ENCODE results near the gene AFTPH.

The AFTPH gene

GRCh38 chr2:64568836-64569235 is 44.7 kb downstream of the AFTPH start:
- Histone ChIP-seq H3K9me3 (ENCODE audit: insufficient read depth, low read length) (no peaks in the 10 kb centered on the region), H3K9me2 (replicated peaks; ENCODE audit: insufficient read depth, low read length) (no peaks in the 10 kb centered on the region), H4K20me1 (ENCODE audit: low read depth, low read length) (no peaks in the 10 kb centered on the region), H3K27ac (ENCODE audit: low read depth, low read length) (no peak overlapping the region), H3F3A (ENCODE audit: insufficient read depth) (no peaks in the 10 kb centered on the region), H3K4me3 (ENCODE audit: insufficient read depth, low read length, poor library complexity, severe bottlenecking) (no peak overlapping the region), H3K9ac (ENCODE audit: low read length) (no peak overlapping the region), H2AFZ (ENCODE audit: low read depth, low read length, severe bottlenecking) (no peak overlapping the region), H3K27me3 (ENCODE audit: low read length) (no peaks in the 10 kb centered on the region), H3K4me2 (ENCODE audit: low read depth, low read length, poor library complexity, severe bottlenecking) (no peak overlapping the region), H3K79me2 (ENCODE audit: insufficient read depth, low read length) (peaks cover 14% of the 10 kb centered on the region; the same call in 1 of the 2 replicates), H3K36me3 (ENCODE audit: low read length) (peaks cover 16% of the 10 kb centered on the region)
- TF ChIP-seq EZH2phosphoT487 (conservative IDR thresholded peaks at IDR 0.05; ENCODE audit: low read length) (no peak), CTCF (IDR thresholded peaks at IDR 0.05; ENCODE audit: insufficient read depth, low read length, poor library complexity, severe bottlenecking) (no peak)

GRCh38 chr2:64574871-64575270 is 50.7 kb downstream of the AFTPH start:
- no peaks in the 10 kb centered on the region for H3K27me3 ChIP-seq (ENCODE audit: low read length)
- no peaks in the 10 kb centered on the region for H3K9me2 ChIP-seq (replicated peaks; ENCODE audit: insufficient read depth, low read length)
- no peaks in the 10 kb centered on the region for H3K9me3 ChIP-seq (ENCODE audit: insufficient read depth, low read length)
- no peak overlapping the region for H3K4me2 ChIP-seq (ENCODE audit: low read depth, low read length, poor library complexity, severe bottlenecking)
- H3K27ac ChIP-seq (ENCODE audit: low read depth, low read length): no peak overlapping the region
- TF ChIP-seq EZH2phosphoT487 (conservative IDR thresholded peaks at IDR 0.05; ENCODE audit: low read length): no peak
- no peak for TF ChIP-seq CTCF (IDR thresholded peaks at IDR 0.05; ENCODE audit: insufficient read depth, low read length, poor library complexity, severe bottlenecking)
- no peak overlapping the region for H3K9ac ChIP-seq (ENCODE audit: low read length)
- H4K20me1 ChIP-seq (ENCODE audit: low read depth, low read length): no peaks in the 10 kb centered on the region
- H3K79me2 ChIP-seq (ENCODE audit: insufficient read depth, low read length): no peaks in the 10 kb centered on the region
- H2AFZ ChIP-seq (ENCODE audit: low read depth, low read length, severe bottlenecking): no peak overlapping the region
- H3K4me3 ChIP-seq (ENCODE audit: insufficient read depth, low read length, poor library complexity, severe bottlenecking): no peak overlapping the region
- H3K36me3 ChIP-seq (ENCODE audit: low read length): peaks cover 32% of the 10 kb centered on the region
- no peaks in the 10 kb centered on the region for H3F3A ChIP-seq (ENCODE audit: insufficient read depth)

GRCh38 chr2:64581018-64581417 is 56.9 kb downstream of the AFTPH start:
- Histone ChIP-seq H3K36me3 (ENCODE audit: low read length) (peaks cover 35% of the 10 kb centered on the region), H2AFZ (ENCODE audit: low read depth, low read length, severe bottlenecking) (no peak overlapping the region), H3K9me3 (ENCODE audit: insufficient read depth, low read length) (no peaks in the 10 kb centered on the region), H3K79me2 (ENCODE audit: insufficient read depth, low read length) (no peaks in the 10 kb centered on the region), H3K27me3 (ENCODE audit: low read length) (no peaks in the 10 kb centered on the region), H3K4me3 (ENCODE audit: insufficient read depth, low read length, poor library complexity, severe bottlenecking) (no peak overlapping the region), H3F3A (ENCODE audit: insufficient read depth) (peaks cover 7% of the 10 kb centered on the region; the same call in 1 of the 2 replicates), H4K20me1 (ENCODE audit: low read depth, low read length) (no peaks in the 10 kb centered on the region), H3K27ac (ENCODE audit: low read depth, low read length) (no peak overlapping the region), H3K9ac (ENCODE audit: low read length) (no peak overlapping the region), H3K9me2 (replicated peaks; ENCODE audit: insufficient read depth, low read length) (no peaks in the 10 kb centered on the region), H3K4me2 (ENCODE audit: low read depth, low read length, poor library complexity, severe bottlenecking) (no peak overlapping the region)
- TF ChIP-seq CTCF (IDR thresholded peaks at IDR 0.05; ENCODE audit: insufficient read depth, low read length, poor library complexity, severe bottlenecking) (no peak), EZH2phosphoT487 (conservative IDR thresholded peaks at IDR 0.05; ENCODE audit: low read length) (no peak)
